Brain microvascular endothelial cell (primary cell): ENCODE data around the gene CDK12.

Experiments used
- DNase-seq: peaks from one replicate; pipeline ENCODE4 v3.0.0-alpha.2; 2020
- H3K27ac ChIP-seq: fragments of 250-450 bp; sonication (Bioruptor Pico); 2 replicates; pipeline ENCODE4 v1.5.1; 2020; ENCODE audit warnings: mild to moderate bottlenecking, moderate library complexity
- H3K27me3 ChIP-seq: fragments of 250-450 bp; sonication (Bioruptor Pico); replicated peaks from 2 replicates; pipeline ENCODE4 v1.5.1; 2020; ENCODE audit warnings: mild to moderate bottlenecking
- H3K36me3 ChIP-seq: fragments of 250-450 bp; sonication (Bioruptor Pico); replicated peaks from 2 replicates; pipeline ENCODE4 v1.5.1; 2020; ENCODE audit warnings: mild to moderate bottlenecking
- H3K4me3 ChIP-seq: 2 replicates; pipeline ENCODE4 v1.5.1; 2011; ENCODE audit warnings: low read depth, mild to moderate bottlenecking, control low read depth, low read length, moderate library complexity
- CTCF ChIP-seq: IDR thresholded peaks from 2 replicates; pipeline ENCODE4 v1.5.1; 2011; ENCODE audit warnings: low read depth, mild to moderate bottlenecking, moderate library complexity, low read length, control low read depth, inconsistent platforms; ENCODE audit errors: missing control alignments
- in situ Hi-C: cut with HindIII; loops from 2 replicates; pipeline ENCODE4 v1.10.0; 2017; ENCODE audit warnings: low sequenced_read_pairs, low pct_ligation_motif_present

CDK12 gene

GRCh38 chr17:39581759-39582085, 120.4 kb downstream of the CDK12 start:
- DNase-seq: no peak

GRCh38 chr17:39582658-39583057, 121.4 kb downstream of the CDK12 start:
- H3K27ac ChIP-seq: no peak overlapping the region
- TF ChIP-seq CTCF: no peak
- H3K27me3 ChIP-seq: peaks cover 6% of the 10 kb centered on the region
- DNase-seq: no peak
- no peaks in the 10 kb centered on the region for H3K36me3 ChIP-seq
- in situ Hi-C loops: no loop called here
- H3K4me3 ChIP-seq: no peak overlapping the region

More at GRCh38 chr17:39581759-39582085, 120.4 kb downstream of the CDK12 start:
- H3K27me3 ChIP-seq: peaks cover 5% of the 10 kb centered on the region
- H3K4me3 ChIP-seq: no peak overlapping the region
- in situ Hi-C loops: no loop called here
- no peak for TF ChIP-seq CTCF
- no peaks in the 10 kb centered on the region for H3K36me3 ChIP-seq
- H3K27ac ChIP-seq: no peak overlapping the region
